ENCODE data around the gene EFR3B. TPM values are rescaled to one million over a fixed set of nuclear protein-coding genes. Genes with fewer than 3 reads are reported as not detected.

The EFR3B gene
- total and polyA plus RNA-seq, 8 donors: 0.23 to 1.0 (median 0.49) TPM

GRCh38 chr2:25044990-25045389, 3.1 kb downstream of the EFR3B start:
- H3K27ac ChIP-seq: no peak overlapping the region
- H3K4me1 ChIP-seq: peaks cover 0 to 5% (median 0%) of the 10 kb centered on the region in 3 donors
- no peaks in the 10 kb centered on the region for H3K9me3 ChIP-seq
- no peaks in the 10 kb centered on the region for H3K36me3 ChIP-seq
- FAIRE-seq: no peak
- H3K27me3 ChIP-seq: no peaks in the 10 kb centered on the region
- intact Hi-C loops (cut with DNase I): no loop called here
- no peak for ATAC-seq
- no peak for TF ChIP-seq CTCF (IDR thresholded peaks at IDR 0.05)
- no peak for DNase-seq
- WGBS, 2 donors: 54 to 65% methylated on average over 6 of the region's 6 CpGs
- no peak overlapping the region for H3K4me3 ChIP-seq

GRCh38 chr2:25049422-25049821, 7.5 kb downstream of the EFR3B start:
- no peak for FAIRE-seq
- H3K4me3 ChIP-seq: no peak overlapping the region
- intact Hi-C loops (cut with DNase I): no loop called here
- no peak for TF ChIP-seq CTCF (IDR thresholded peaks at IDR 0.05)
- no peaks in the 10 kb centered on the region for H3K36me3 ChIP-seq
- 85 to 93% methylated on average over 4 of the region's 4 CpGs for WGBS, 2 donors
- no peaks in the 10 kb centered on the region for H3K4me1 ChIP-seq
- no peaks in the 10 kb centered on the region for H3K27me3 ChIP-seq
- no peak for DNase-seq
- H3K27ac ChIP-seq: no peak overlapping the region
- H3K9me3 ChIP-seq: no peaks in the 10 kb centered on the region
- ATAC-seq: no peak

GRCh38 chr2:25050128-25050527, 8.3 kb downstream of the EFR3B start:
- FAIRE-seq (no peak), ATAC-seq (no peak), DNase-seq (no peak)
- Histone ChIP-seq H3K9me3 (no peaks in the 10 kb centered on the region), H3K27ac (no peak overlapping the region), H3K36me3 (no peaks in the 10 kb centered on the region), H3K4me1 (no peaks in the 10 kb centered on the region), H3K4me3 (no peak overlapping the region), H3K27me3 (no peaks in the 10 kb centered on the region)
- intact Hi-C loops (cut with DNase I): no loop called here
- TF ChIP-seq CTCF (IDR thresholded peaks at IDR 0.05): no peak

GRCh38 chr2:25053041-25053440, 11.2 kb downstream of the EFR3B start:
- intact Hi-C loops (cut with DNase I): no loop called here
- ATAC-seq: no peak
- no peak for TF ChIP-seq CTCF (IDR thresholded peaks at IDR 0.05)
- Histone ChIP-seq H3K36me3 (no peaks in the 10 kb centered on the region), H3K27ac (no peak overlapping the region), H3K9me3 (no peaks in the 10 kb centered on the region), H3K4me3 (no peak overlapping the region), H3K4me1 (no peaks in the 10 kb centered on the region), H3K27me3 (no peaks in the 10 kb centered on the region)
- no peak for FAIRE-seq
- 86 to 91% methylated on average over 3 of the region's 3 CpGs for WGBS, 2 donors
- DNase-seq: no peak

- Histone ChIP-seq H3K9me3 (no peaks in the 10 kb centered on the region), H3K4me1 (no peaks in the 10 kb centered on the region), H3K36me3 (no peaks in the 10 kb centered on the region), H3K4me3 (no peak overlapping the region), H3K27me3 (no peaks in the 10 kb centered on the region), H3K27ac (no peak overlapping the region)
- WGBS, 2 donors: 66 to 71% methylated on average over 4 of the region's 4 CpGs
- TF ChIP-seq CTCF (IDR thresholded peaks at IDR 0.05): no peak
- DNase-seq: no peak
- intact Hi-C loops (cut with DNase I): no loop called here
- no peak for FAIRE-seq
- ATAC-seq: no peak
Observed at GRCh38 chr2:25054720-25055119, 12.8 kb downstream of the EFR3B start.
